ENCODE measurements around the gene SAG. TPM values are rescaled to one million over a fixed set of nuclear protein-coding genes. Genes with fewer than 3 reads are reported as not detected.

SAG gene
- total and polyA plus RNA-seq, 2 experiments from 2014 or later = not detected

GRCh38 chr2:233285921-233286320, 21.7 kb upstream of the SAG start:
- no peak for TF ChIP-seq ZNF114 (CRISPR knock-in tag; IDR thresholded peaks at IDR 0.05)
- no peak for TF ChIP-seq NANOG (IDR thresholded peaks at IDR 0.05; ENCODE audit: borderline replicate concordance)
- no peak for TF ChIP-seq STAT1 (IDR thresholded peaks at IDR 0.05; ENCODE audit: unreplicated experiment)
- no peak for TF ChIP-seq EZH2 (IDR thresholded peaks at IDR 0.05; ENCODE audit: low read depth, unreplicated experiment)
- no peak for TF ChIP-seq ZNF331 (CRISPR knock-in tag; IDR thresholded peaks at IDR 0.05; ENCODE audit: low read depth)
- no peak for TF ChIP-seq POLR2AphosphoS5 (IDR thresholded peaks at IDR 0.05; ENCODE audit: low read depth)
- TF ChIP-seq ETS1 (IDR thresholded peaks at IDR 0.05) = no peak
- no peak for TF ChIP-seq JUNB (IDR thresholded peaks at IDR 0.05; ENCODE audit: unreplicated experiment)
- TF ChIP-seq EZH2phosphoT487 (IDR thresholded peaks at IDR 0.05; ENCODE audit: unreplicated experiment) = no peak
- no peak for TF ChIP-seq CREB1 (CRISPR knock-in tag; IDR thresholded peaks at IDR 0.05; ENCODE audit: low read depth)
- no peak for TF ChIP-seq ZNF462 (CRISPR knock-in tag; IDR thresholded peaks at IDR 0.05)
- TF ChIP-seq, protein P1, sequence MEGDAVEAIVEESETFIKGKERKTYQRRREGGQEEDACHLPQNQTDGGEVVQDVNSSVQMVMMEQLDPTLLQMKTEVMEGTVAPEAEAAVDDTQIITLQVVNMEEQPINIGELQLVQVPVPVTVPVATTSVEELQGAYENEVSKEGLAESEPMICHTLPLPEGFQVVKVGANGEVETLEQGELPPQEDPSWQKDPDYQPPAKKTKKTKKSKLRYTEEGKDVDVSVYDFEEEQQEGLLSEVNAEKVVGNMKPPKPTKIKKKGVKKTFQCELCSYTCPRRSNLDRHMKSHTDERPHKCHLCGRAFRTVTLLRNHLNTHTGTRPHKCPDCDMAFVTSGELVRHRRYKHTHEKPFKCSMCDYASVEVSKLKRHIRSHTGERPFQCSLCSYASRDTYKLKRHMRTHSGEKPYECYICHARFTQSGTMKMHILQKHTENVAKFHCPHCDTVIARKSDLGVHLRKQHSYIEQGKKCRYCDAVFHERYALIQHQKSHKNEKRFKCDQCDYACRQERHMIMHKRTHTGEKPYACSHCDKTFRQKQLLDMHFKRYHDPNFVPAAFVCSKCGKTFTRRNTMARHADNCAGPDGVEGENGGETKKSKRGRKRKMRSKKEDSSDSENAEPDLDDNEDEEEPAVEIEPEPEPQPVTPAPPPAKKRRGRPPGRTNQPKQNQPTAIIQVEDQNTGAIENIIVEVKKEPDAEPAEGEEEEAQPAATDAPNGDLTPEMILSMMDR (conservative IDR thresholded peaks at IDR 0.05; ENCODE audit: low read depth in 2 of 2) = no peak
- TF ChIP-seq, protein P2, sequence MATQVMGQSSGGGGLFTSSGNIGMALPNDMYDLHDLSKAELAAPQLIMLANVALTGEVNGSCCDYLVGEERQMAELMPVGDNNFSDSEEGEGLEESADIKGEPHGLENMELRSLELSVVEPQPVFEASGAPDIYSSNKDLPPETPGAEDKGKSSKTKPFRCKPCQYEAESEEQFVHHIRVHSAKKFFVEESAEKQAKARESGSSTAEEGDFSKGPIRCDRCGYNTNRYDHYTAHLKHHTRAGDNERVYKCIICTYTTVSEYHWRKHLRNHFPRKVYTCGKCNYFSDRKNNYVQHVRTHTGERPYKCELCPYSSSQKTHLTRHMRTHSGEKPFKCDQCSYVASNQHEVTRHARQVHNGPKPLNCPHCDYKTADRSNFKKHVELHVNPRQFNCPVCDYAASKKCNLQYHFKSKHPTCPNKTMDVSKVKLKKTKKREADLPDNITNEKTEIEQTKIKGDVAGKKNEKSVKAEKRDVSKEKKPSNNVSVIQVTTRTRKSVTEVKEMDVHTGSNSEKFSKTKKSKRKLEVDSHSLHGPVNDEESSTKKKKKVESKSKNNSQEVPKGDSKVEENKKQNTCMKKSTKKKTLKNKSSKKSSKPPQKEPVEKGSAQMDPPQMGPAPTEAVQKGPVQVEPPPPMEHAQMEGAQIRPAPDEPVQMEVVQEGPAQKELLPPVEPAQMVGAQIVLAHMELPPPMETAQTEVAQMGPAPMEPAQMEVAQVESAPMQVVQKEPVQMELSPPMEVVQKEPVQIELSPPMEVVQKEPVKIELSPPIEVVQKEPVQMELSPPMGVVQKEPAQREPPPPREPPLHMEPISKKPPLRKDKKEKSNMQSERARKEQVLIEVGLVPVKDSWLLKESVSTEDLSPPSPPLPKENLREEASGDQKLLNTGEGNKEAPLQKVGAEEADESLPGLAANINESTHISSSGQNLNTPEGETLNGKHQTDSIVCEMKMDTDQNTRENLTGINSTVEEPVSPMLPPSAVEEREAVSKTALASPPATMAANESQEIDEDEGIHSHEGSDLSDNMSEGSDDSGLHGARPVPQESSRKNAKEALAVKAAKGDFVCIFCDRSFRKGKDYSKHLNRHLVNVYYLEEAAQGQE (IDR thresholded peaks at IDR 0.05; ENCODE audit: unreplicated experiment) = no peak
- Histone ChIP-seq H3K27ac (ENCODE audit: low read depth) (no peak overlapping the region), H3K4me2 (no peak overlapping the region), H2AFZ (no peak overlapping the region), H3K4me1 (ENCODE audit: insufficient read depth) (no peaks in the 10 kb centered on the region), H3K79me2 (replicated peaks; ENCODE audit: insufficient read depth) (peaks cover 11% of the 10 kb centered on the region; the same call in 1 of the 2 replicates), H3K9me2 (ENCODE audit: insufficient read depth) (no peaks in the 10 kb centered on the region), H3F3A (replicated peaks; ENCODE audit: low read depth) (no peaks in the 10 kb centered on the region), H4K20me1 (replicated peaks; ENCODE audit: insufficient read depth) (peaks cover 21% of the 10 kb centered on the region), H3K4me3 (no peak overlapping the region), H3K36me3 (ENCODE audit: insufficient read depth) (peaks cover 43% of the 10 kb centered on the region), H3K27me3 (ENCODE audit: insufficient read depth) (no peaks in the 10 kb centered on the region)
- DNase-seq (ENCODE audit: low spot score) (no peak), ATAC-seq (no peak)
- Mint-ChIP-seq H3K36me3 (ENCODE audit: low read depth) (peaks cover 76% of the 10 kb centered on the region), H3K9me3 (no peaks in the 10 kb centered on the region), H3K27ac (no peak overlapping the region), H3K27me3 (ENCODE audit: insufficient read depth, low read depth, poor library complexity) (peaks cover 2% of the 10 kb centered on the region), H3K4me3 (no peak overlapping the region), H3K4me1 (no peaks in the 10 kb centered on the region)
